Measurements from ENCODE around the gene EXOG.

Gene EXOG

DNA sequence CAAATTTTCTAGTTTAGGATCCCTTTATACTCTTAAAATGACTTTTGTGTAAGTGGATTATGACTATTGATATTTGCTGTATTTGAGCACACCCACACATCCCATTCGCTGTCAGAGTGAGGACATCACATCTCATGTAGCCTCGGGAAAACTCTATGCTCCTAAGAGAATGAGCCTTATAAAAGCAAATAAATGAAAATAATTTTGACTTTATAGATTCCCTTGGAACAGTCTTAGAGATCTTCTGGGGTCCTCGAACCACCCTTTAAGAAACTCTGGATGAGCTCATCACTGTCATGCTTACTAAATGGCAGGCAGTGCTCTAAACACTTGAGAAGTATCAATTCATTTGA lies 16.1 kb upstream of the EXOG start:
- H3K4me3 ChIP-seq (ENCODE audit: insufficient read depth, low read length, poor library complexity, severe bottlenecking), result no peak overlapping the region
- H3K36me3 ChIP-seq (ENCODE audit: low read length), result no peaks in the 10 kb centered on the region
- no peak overlapping the region for H3K4me2 ChIP-seq (ENCODE audit: low read depth, low read length, poor library complexity, severe bottlenecking)
- no peaks in the 10 kb centered on the region for H3F3A ChIP-seq (ENCODE audit: insufficient read depth)
- TF ChIP-seq CTCF (IDR thresholded peaks at IDR 0.05; ENCODE audit: insufficient read depth, low read length, poor library complexity, severe bottlenecking) (no peak), EZH2phosphoT487 (conservative IDR thresholded peaks at IDR 0.05; ENCODE audit: low read length) (no peak)
- no peaks in the 10 kb centered on the region for H4K20me1 ChIP-seq (ENCODE audit: low read depth, low read length)
- H3K27me3 ChIP-seq (ENCODE audit: low read length), result no peaks in the 10 kb centered on the region
- H2AFZ ChIP-seq (ENCODE audit: low read depth, low read length, severe bottlenecking), result no peak overlapping the region
- H3K27ac ChIP-seq (ENCODE audit: low read depth, low read length), result no peak overlapping the region
- H3K9ac ChIP-seq (ENCODE audit: low read length), result no peak overlapping the region
- H3K9me2 ChIP-seq (replicated peaks; ENCODE audit: insufficient read depth, low read length), result no peaks in the 10 kb centered on the region
- H3K9me3 ChIP-seq (ENCODE audit: insufficient read depth, low read length), result no peaks in the 10 kb centered on the region
- H3K79me2 ChIP-seq (ENCODE audit: insufficient read depth, low read length), result no peaks in the 10 kb centered on the region

- H3F3A ChIP-seq (ENCODE audit: insufficient read depth), result no peaks in the 10 kb centered on the region
- no peak overlapping the region for H2AFZ ChIP-seq (ENCODE audit: low read depth, low read length, severe bottlenecking)
- no peaks in the 10 kb centered on the region for H3K27me3 ChIP-seq (ENCODE audit: low read length)
- H3K4me3 ChIP-seq (ENCODE audit: insufficient read depth, low read length, poor library complexity, severe bottlenecking), result no peak overlapping the region
- no peaks in the 10 kb centered on the region for H3K9me3 ChIP-seq (ENCODE audit: insufficient read depth, low read length)
- no peaks in the 10 kb centered on the region for H3K79me2 ChIP-seq (ENCODE audit: insufficient read depth, low read length)
- H3K36me3 ChIP-seq (ENCODE audit: low read length), result no peaks in the 10 kb centered on the region
- TF ChIP-seq EZH2phosphoT487 (conservative IDR thresholded peaks at IDR 0.05; ENCODE audit: low read length), result no peak
- TF ChIP-seq CTCF (IDR thresholded peaks at IDR 0.05; ENCODE audit: insufficient read depth, low read length, poor library complexity, severe bottlenecking), result no peak
- H4K20me1 ChIP-seq (ENCODE audit: low read depth, low read length), result no peaks in the 10 kb centered on the region
- no peak overlapping the region for H3K9ac ChIP-seq (ENCODE audit: low read length)
- H3K4me2 ChIP-seq (ENCODE audit: low read depth, low read length, poor library complexity, severe bottlenecking), result no peak overlapping the region
- H3K9me2 ChIP-seq (replicated peaks; ENCODE audit: insufficient read depth, low read length), result no peaks in the 10 kb centered on the region
- H3K27ac ChIP-seq (ENCODE audit: low read depth, low read length), result no peak overlapping the region
These were observed 15.2 kb upstream of the EXOG start for GRCh38 chr3:38480930-38481329.

DNA sequence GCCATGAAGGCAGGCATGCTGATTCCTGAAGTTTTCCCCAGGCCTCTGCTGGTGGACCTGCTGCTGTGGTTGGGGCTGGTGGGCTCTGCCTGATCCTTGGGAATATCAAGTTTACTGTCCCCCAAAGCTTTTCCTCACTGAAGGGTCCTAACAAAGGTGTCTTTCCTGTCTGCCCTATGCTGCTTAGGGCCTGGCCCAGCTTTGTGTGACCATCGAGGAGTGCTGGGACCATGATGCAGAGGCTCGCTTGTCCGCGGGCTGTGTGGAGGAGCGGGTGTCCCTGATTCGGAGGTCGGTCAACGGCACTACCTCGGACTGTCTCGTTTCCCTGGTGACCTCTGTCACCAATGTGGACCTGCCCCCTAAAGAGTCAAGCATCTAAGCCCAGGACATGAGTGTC lies 13.2 kb upstream of the EXOG start:
- Histone ChIP-seq H3F3A (ENCODE audit: insufficient read depth) (no peaks in the 10 kb centered on the region), H2AFZ (ENCODE audit: low read depth, low read length, severe bottlenecking) (no peak overlapping the region), H3K4me2 (ENCODE audit: low read depth, low read length, poor library complexity, severe bottlenecking) (no peak overlapping the region), H3K9me2 (replicated peaks; ENCODE audit: insufficient read depth, low read length) (no peaks in the 10 kb centered on the region), H3K36me3 (ENCODE audit: low read length) (no peaks in the 10 kb centered on the region), H3K9ac (ENCODE audit: low read length) (no peak overlapping the region), H3K4me3 (ENCODE audit: insufficient read depth, low read length, poor library complexity, severe bottlenecking) (no peak overlapping the region), H3K27ac (ENCODE audit: low read depth, low read length) (no peak overlapping the region), H3K9me3 (ENCODE audit: insufficient read depth, low read length) (no peaks in the 10 kb centered on the region), H4K20me1 (ENCODE audit: low read depth, low read length) (no peaks in the 10 kb centered on the region), H3K79me2 (ENCODE audit: insufficient read depth, low read length) (no peaks in the 10 kb centered on the region), H3K27me3 (ENCODE audit: low read length) (no peaks in the 10 kb centered on the region)
- no peak for TF ChIP-seq CTCF (IDR thresholded peaks at IDR 0.05; ENCODE audit: insufficient read depth, low read length, poor library complexity, severe bottlenecking)
- no peak for TF ChIP-seq EZH2phosphoT487 (conservative IDR thresholded peaks at IDR 0.05; ENCODE audit: low read length)

DNA sequence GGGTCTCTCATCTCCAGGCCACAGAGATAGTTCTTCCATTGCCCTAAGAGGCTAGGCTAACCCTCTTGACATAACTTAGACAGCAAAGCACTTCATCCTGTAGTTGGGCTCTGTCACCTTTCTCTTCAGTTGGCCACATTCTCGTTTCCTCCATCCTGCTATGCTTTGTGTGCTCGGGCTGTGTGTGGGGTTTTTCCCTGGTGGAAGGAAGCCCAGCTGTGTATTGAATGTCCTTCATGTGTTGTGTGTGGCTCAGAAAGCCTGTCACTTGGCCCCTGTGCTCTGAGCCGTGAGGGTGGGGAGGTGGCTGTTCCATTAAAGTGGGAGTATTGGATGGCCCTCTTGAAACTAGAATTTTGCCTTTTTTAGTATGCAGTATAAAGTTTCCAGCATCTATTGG lies 8.8 kb upstream of the EXOG start:
- Histone ChIP-seq H2AFZ (ENCODE audit: low read depth, low read length, severe bottlenecking) (no peak overlapping the region), H3F3A (ENCODE audit: insufficient read depth) (no peaks in the 10 kb centered on the region), H3K79me2 (ENCODE audit: insufficient read depth, low read length) (no peaks in the 10 kb centered on the region), H3K27ac (ENCODE audit: low read depth, low read length) (no peak overlapping the region), H3K9me2 (replicated peaks; ENCODE audit: insufficient read depth, low read length) (no peaks in the 10 kb centered on the region), H3K9ac (ENCODE audit: low read length) (no peak overlapping the region), H4K20me1 (ENCODE audit: low read depth, low read length) (no peaks in the 10 kb centered on the region), H3K4me2 (ENCODE audit: low read depth, low read length, poor library complexity, severe bottlenecking) (no peak overlapping the region), H3K36me3 (ENCODE audit: low read length) (no peaks in the 10 kb centered on the region), H3K27me3 (ENCODE audit: low read length) (no peaks in the 10 kb centered on the region), H3K4me3 (ENCODE audit: insufficient read depth, low read length, poor library complexity, severe bottlenecking) (no peak overlapping the region), H3K9me3 (ENCODE audit: insufficient read depth, low read length) (no peaks in the 10 kb centered on the region)
- TF ChIP-seq CTCF (IDR thresholded peaks at IDR 0.05; ENCODE audit: insufficient read depth, low read length, poor library complexity, severe bottlenecking) (no peak), EZH2phosphoT487 (conservative IDR thresholded peaks at IDR 0.05; ENCODE audit: low read length) (no peak)

Data from SU-DHL-6 (cell line).